CD14-positive monocyte (primary cell): ENCODE results near the gene FAM120A. TPM values are rescaled to one million over a fixed set of nuclear protein-coding genes. Genes with fewer than 3 reads are reported as not detected.

ENCODE experiments used
- DNase-seq, 3 donors: peaks; one replicate each; pipeline ENCODE4 v3.0.0-alpha.2; 2011 to 2022
- H2AFZ ChIP-seq: 2 replicates; pipeline ENCODE4 v1.6.0; 2012; ENCODE audit warnings: mild to moderate bottlenecking, low read depth, low read length, inconsistent platforms; ENCODE audit not compliant: insufficient read depth, poor library complexity, severe bottlenecking
- H3K27ac ChIP-seq, 2 donors: 1 replicate in 1 of 2; 2 replicates in 1 of 2; pipeline ENCODE4 v1.5.1; 2012 to 2013; ENCODE audit warnings: low read length in 2 of 2, control low read depth in 1 of 2, inconsistent platforms in 1 of 2, low read depth in 1 of 2, mild to moderate bottlenecking in 1 of 2
- H3K27me3 ChIP-seq, 2 donors: one replicate each; pipeline versions ENCODE4 v1.6.0 to v1.6.1; 2011 to 2013; ENCODE audit warnings: low read length in 2 of 2; ENCODE audit not compliant: control insufficient read depth in 2 of 2, insufficient read depth in 2 of 2
- H3K36me3 ChIP-seq, 2 donors: replicated peaks in 1 of 2; 1 replicate in 1 of 2; 2 replicates in 1 of 2; pipeline versions ENCODE4 v1.5.1 to v1.6.1; 2012 to 2013; ENCODE audit warnings: low read length in 2 of 2, control low read depth in 1 of 2, inconsistent platforms in 1 of 2, mild to moderate bottlenecking in 1 of 2; ENCODE audit not compliant: insufficient read depth in 2 of 2, control insufficient read depth in 1 of 2
- H3K4me1 ChIP-seq, 2 donors: 1 replicate in 1 of 2; 2 replicates in 1 of 2; pipeline versions ENCODE4 v1.5.1 to v1.6.1; 2012 to 2013; ENCODE audit warnings: low read length in 2 of 2, control low read depth in 1 of 2, inconsistent platforms in 1 of 2, mild to moderate bottlenecking in 1 of 2, moderate library complexity in 1 of 2; ENCODE audit not compliant: insufficient read depth in 2 of 2, control insufficient read depth in 1 of 2
- H3K4me2 ChIP-seq: replicated peaks from 2 replicates; pipeline ENCODE3; 2012; ENCODE audit warnings: low read length, moderate library complexity, mild to moderate bottlenecking; ENCODE audit not compliant: poor library complexity, severe bottlenecking; ENCODE audit errors: extremely low read depth
- H3K4me3 ChIP-seq, 3 experiments: fragments of 200-600 bp in 1 of 3; sonication (generic) in 1 of 3; replicated peaks in 1 of 3; 1 replicate in 2 of 3; 2 replicates in 1 of 3; pipeline ENCODE4 v1.5.1; 2011 to 2013; ENCODE audit warnings: low read length in 3 of 3, mild to moderate bottlenecking in 3 of 3, control low read depth in 2 of 3, low read depth in 2 of 3, inconsistent platforms in 1 of 3, moderate library complexity in 1 of 3
- H3K79me2 ChIP-seq: 2 replicates; pipeline ENCODE4 v1.6.0; 2012; ENCODE audit warnings: mild to moderate bottlenecking, control low read depth, inconsistent platforms, low read length, moderate library complexity; ENCODE audit not compliant: insufficient read depth
- H3K9ac ChIP-seq: 2 replicates; pipeline ENCODE4 v1.6.0; 2017; ENCODE audit warnings: low read length, mild to moderate bottlenecking; ENCODE audit not compliant: insufficient read depth, poor library complexity, severe bottlenecking
- H3K9me3 ChIP-seq, 2 donors: replicated peaks in 1 of 2; 1 replicate in 1 of 2; 2 replicates in 1 of 2; pipeline versions ENCODE4 v1.5.1 to v1.6.1; 2012 to 2013; ENCODE audit warnings: low read length in 2 of 2, control low read depth in 1 of 2; ENCODE audit not compliant: control insufficient read depth in 1 of 2, insufficient read depth in 1 of 2
- H4K20me1 ChIP-seq: 2 replicates; pipeline ENCODE4 v1.6.0; 2012; ENCODE audit warnings: mild to moderate bottlenecking, low read length, control low read depth, moderate library complexity; ENCODE audit not compliant: insufficient read depth
- H3K27ac Mint-ChIP-seq, 7 donors: one replicate each; pipeline ENCODE4 v1.8.0; 2020; ENCODE audit warnings: mild to moderate bottlenecking in 7 of 7, mixed read lengths in 7 of 7, moderate library complexity in 6 of 7, inconsistent platforms in 2 of 7
- H3K27me3 Mint-ChIP-seq, 3 donors: one replicate each; pipeline ENCODE4 v1.8.0; 2021 to 2022; ENCODE audit warnings: low read depth in 3 of 3, mild to moderate bottlenecking in 3 of 3, mixed read lengths in 3 of 3, moderate library complexity in 3 of 3, inconsistent platforms in 1 of 3
- H3K36me3 Mint-ChIP-seq, 2 donors: one replicate each; pipeline ENCODE4 v1.8.0; 2020; ENCODE audit warnings: mixed read lengths in 2 of 2, inconsistent platforms in 1 of 2, mild to moderate bottlenecking in 1 of 2
- H3K4me1 Mint-ChIP-seq: one replicate; pipeline ENCODE4 v1.8.0; 2020; ENCODE audit warnings: mild to moderate bottlenecking, mixed read lengths
- H3K4me3 Mint-ChIP-seq, 2 donors: one replicate each; pipeline ENCODE4 v1.8.0; 2020; ENCODE audit warnings: mild to moderate bottlenecking in 2 of 2, mixed read lengths in 2 of 2, moderate library complexity in 1 of 2
- H3K9me3 Mint-ChIP-seq, 7 donors: one replicate each; pipeline ENCODE4 v1.8.0; 2020 to 2022; ENCODE audit warnings: mixed read lengths in 7 of 7, mild to moderate bottlenecking in 6 of 7, moderate library complexity in 6 of 7, inconsistent platforms in 2 of 7
- CTCF ChIP-seq: fragments of 200-600 bp; IDR thresholded peaks from one replicate; pipeline ENCODE4 v1.8.0; 2022; ENCODE audit warnings: antibody characterized with exemption, mild to moderate bottlenecking
- WGBS: methylation state at CpG from one replicate; pipeline ENCODE4 v1.1.5; 2013; ENCODE audit warnings: missing lambda C conversion rate; ENCODE audit not compliant: insufficient coverage; 5-methylcytosine and 5-hydroxymethylcytosine counted together
- intact Hi-C, 2 donors: fragments of 100-400 bp; cut with micrococcal nuclease; formaldehyde crosslinking; loops; one replicate each; pipeline versions ENCODE4 v1.15.0 to v1.15.1; 2023
- polyA plus RNA-seq, 3 donors: library from polyadenylated mRNA; depleted of rRNA in 1 of 3; unstranded in 2 of 3; stranded (reverse) in 1 of 3; fragments of 300-500 nt in 2 of 3; fragments of >200 nt in 1 of 3; fragmentation: Illumina TruSeq in 2 of 3; gene quantifications; 1 replicate in 2 of 3; 2 replicates in 1 of 3; pipeline ENCODE4 v1.2.3, GENCODE V29; 2012 to 2021

Gene FAM120A
- polyA plus RNA-seq, 3 donors = 10.4 to 76.6 (median 12.7) TPM

DNA sequence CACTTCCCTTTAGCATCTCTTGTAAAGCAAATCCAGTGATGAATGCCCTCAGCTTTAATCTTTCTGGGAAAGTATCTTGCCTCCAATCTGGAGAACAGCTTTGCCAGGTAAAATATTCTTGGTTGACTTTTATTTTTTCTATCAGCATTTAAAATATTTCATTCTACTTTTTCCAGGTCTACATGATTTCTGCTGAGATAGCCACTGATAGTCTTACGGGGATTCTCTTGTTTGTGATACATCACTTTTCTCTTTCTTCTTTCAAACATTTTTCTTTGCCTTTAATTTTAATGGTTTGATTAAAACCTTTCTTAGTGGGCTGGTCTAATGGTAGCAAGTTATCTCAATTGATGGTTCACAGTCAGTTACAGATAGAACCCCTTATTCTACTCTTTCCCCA lies 33.9 kb upstream of the FAM120A start:
- H3K36me3 ChIP-seq = no peaks in the 10 kb centered on the region
- no peak overlapping the region for H3K27ac ChIP-seq
- H3K4me3 Mint-ChIP-seq = no peak overlapping the region
- H2AFZ ChIP-seq = no peak overlapping the region
- no peak overlapping the region for H3K4me2 ChIP-seq
- no peak overlapping the region for H3K4me3 ChIP-seq
- peaks cover 18 to 32% of the 10 kb centered on the region in 2 donors for H3K9me3 ChIP-seq
- intact Hi-C loops = no loop called here
- no peaks in the 10 kb centered on the region for H3K4me1 ChIP-seq
- H3K79me2 ChIP-seq = no peaks in the 10 kb centered on the region
- no peak overlapping the region for H3K9ac ChIP-seq
- H3K36me3 Mint-ChIP-seq = no peaks in the 10 kb centered on the region
- DNase-seq = no peak
- H3K4me1 Mint-ChIP-seq = no peaks in the 10 kb centered on the region
- H3K27me3 ChIP-seq = no peaks in the 10 kb centered on the region
- no CpG with 5 or more reads among the region's 1 CpG for WGBS
- H4K20me1 ChIP-seq = no peaks in the 10 kb centered on the region
- H3K27me3 Mint-ChIP-seq = peaks cover 2 to 9% (median 8%) of the 10 kb centered on the region in 3 donors
- TF ChIP-seq CTCF = no peak
- H3K27ac Mint-ChIP-seq = no peak overlapping the region
- peaks cover 10 to 45% (median 30%) of the 10 kb centered on the region in 7 donors for H3K9me3 Mint-ChIP-seq

DNA sequence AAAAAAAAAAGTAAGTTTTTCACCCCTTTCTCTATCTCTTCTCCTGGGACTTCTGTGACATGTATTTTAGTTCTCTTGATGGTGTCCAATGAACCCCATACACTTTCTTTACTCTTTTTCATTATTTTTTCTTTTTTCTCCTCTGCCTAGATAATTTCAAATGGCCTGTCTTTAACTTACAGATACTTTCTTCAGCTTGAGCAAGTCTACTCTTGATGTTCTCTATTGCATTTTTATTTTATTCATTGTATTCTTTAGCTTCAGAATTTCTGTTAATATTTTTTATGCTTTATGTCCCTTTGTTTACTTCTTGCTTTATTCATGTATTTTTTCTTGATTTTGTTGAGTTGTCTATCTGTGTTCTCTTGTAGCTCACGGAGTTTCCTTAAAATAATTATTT lies 32.5 kb upstream of the FAM120A start:
- no peak for TF ChIP-seq CTCF
- Mint-ChIP-seq H3K36me3 (no peaks in the 10 kb centered on the region), H3K27ac (no peak overlapping the region), H3K4me1 (no peaks in the 10 kb centered on the region), H3K9me3 (peaks cover 10 to 39% (median 29%) of the 10 kb centered on the region in 7 donors), H3K27me3 (peaks cover 2 to 9% (median 7%) of the 10 kb centered on the region in 3 donors), H3K4me3 (no peak overlapping the region)
- intact Hi-C loops = no loop called here
- DNase-seq = no peak
- Histone ChIP-seq H3K27ac (no peak overlapping the region), H2AFZ (no peak overlapping the region), H3K9ac (no peak overlapping the region), H3K27me3 (no peaks in the 10 kb centered on the region), H3K79me2 (no peaks in the 10 kb centered on the region), H4K20me1 (no peaks in the 10 kb centered on the region), H3K9me3 (peaks cover 18 to 32% of the 10 kb centered on the region in 2 donors), H3K36me3 (no peaks in the 10 kb centered on the region), H3K4me3 (no peak overlapping the region), H3K4me2 (no peak overlapping the region), H3K4me1 (no peaks in the 10 kb centered on the region)
- WGBS = no CpG with 5 or more reads among the region's 1 CpG
